ENCODE results near the gene ARMH1.
A peak's percentile ranks its signal among the peaks of the same experiment; 100 is the strongest.
"Not testable (repeated sequence)": the region's sequence is repeated elsewhere in the genome, so short reads cannot be mapped to it uniquely, and the experiment has no call there.

Gene ARMH1

DNA sequence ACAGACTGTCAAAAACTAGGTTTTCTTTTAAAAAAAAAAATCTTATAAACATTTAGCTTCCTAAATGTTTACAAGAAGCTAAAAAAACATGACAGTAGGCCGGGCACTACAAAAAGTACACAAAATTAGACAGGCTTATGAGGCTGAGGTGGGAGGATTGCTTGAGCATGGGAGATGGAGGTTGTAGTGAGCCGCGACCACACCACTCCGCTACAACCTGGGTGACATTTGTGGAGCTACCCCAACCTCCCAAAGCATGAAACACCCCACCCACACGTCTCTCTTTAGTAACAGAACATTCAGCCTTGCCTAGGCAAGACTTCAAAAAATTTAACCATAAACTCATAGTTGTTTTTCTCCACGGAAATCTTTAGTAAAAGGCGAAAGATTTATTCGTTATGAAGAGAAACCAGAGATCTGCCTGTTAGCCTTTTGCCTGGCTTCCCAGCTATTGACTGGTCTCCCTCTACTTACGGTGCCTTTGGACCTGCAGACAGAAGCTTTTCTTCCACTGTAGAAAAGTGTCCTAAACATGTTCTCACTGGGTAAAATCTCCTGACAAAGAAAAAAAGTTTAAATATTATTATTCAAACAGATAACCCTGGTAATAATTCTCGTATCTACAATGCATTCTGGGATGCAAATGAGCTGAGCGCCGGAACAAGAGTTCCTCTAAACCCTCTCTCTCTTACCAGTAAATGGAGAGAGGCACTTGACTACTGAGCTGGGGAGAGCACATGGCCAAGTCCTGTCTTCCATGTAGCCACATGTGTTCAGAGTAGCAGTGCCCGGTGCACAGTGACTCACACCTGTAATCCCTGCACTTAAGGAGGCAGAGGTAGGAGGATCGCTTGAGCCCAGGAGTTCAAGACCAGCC lies 47.2 kb downstream of the ARMH1 start:
- DNase-seq (ENCODE audit: low read depth, low spot score): peak; percentile 79

- DNase-seq (ENCODE audit: low read depth, low spot score): no peak
Observed at GRCh38 chr1:44723064-44723463, 48.5 kb downstream of the ARMH1 start.

GRCh38 chr1:44723496-44724295 lies 49.2 kb downstream of the ARMH1 start:
- DNase-seq (ENCODE audit: low read depth, low spot score): no peak

GRCh38 chr1:44724296-44724954 lies 49.9 kb downstream of the ARMH1 start:
- DNase-seq (ENCODE audit: low read depth, low spot score): no peak

GRCh38 chr1:44724955-44725698 lies 50.6 kb downstream of the ARMH1 start:
- no peak for DNase-seq (ENCODE audit: low read depth, low spot score)

DNA sequence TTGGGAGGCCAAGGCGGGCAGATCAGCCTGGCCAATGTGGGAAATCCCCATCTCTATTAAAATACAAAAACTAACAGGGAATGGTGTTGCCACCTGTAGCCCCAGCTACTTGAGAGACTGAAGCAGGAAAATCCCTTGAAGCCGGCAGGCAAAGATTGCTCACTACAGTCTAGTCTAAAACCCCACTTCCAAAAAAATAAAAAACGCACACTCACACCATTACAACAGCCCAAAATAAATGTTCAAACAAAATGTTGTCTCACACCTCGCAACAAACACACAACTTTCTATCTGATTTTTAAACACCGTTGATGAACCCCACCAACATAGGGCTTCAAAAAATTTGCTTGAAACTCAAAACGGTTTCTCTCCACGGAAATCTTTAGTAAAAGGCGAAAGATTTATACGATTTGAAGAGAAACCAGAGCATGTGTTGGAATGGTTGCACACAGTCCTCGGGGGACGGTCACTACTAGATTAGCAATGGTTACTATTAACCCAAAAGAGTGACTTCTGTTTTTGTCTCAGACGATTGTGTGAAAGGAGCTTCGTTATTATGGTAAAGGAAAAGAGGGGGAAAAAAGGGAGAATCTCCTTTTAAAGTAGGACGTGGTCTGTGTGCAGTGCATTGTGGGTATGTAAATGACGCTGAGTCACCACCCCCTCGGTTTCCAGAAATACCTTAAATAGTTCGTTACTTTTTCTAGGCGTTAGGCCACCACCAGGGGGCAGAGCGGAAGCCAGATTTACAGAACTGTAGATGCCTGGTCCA lies 56.4 kb downstream of the ARMH1 start, which contains the start of gene RNU5D-1:
RNU5D-1 (minus strand) TSS at position 430 of the 772 bp plus-strand sequence.
- DNase-seq (ENCODE audit: low read depth, low spot score): peak; percentile 97

DNA sequence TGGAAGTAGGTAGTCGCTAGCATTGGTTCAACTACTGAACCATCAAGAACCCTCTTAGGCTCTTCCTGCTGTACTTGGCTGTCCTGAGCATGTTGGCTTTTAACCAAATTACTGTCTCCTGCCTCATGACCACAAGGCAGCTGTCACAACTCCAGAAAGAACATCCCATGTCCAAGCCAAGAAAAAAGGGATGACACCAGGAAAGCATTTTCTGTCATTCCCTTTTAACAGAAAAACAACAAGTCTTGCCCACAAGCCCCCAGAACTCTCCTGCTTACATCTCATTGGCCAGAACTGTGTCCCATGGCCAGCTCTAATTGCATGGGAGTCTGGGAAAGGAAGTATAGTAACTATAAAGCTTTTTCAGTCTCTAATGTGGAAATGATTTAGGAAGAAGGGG lies 58.9 kb downstream of the ARMH1 start:
- DNase-seq (ENCODE audit: low read depth, low spot score): peak; percentile 28

DNA sequence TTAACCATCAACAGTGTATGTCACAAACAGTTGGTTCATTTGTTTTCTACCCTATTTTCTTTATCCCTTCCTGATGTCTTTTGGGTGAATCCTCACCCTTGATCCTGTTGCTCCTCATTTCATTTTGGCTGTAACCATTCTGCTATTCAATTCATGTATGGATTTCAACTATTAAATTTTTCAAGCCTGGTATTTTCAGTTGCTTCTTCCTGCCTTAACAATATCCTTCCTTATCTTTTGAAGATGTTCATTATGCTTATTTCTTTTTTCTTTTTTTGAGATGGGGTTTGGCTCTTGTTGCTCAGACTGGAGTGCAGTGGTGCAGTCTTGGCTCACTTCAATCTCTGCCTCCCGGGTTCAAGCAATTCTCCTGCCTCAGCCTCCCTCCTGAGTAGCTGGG lies 59.3 kb downstream of the ARMH1 start:
- DNase-seq (ENCODE audit: low read depth, low spot score): no peak

- no peak for DNase-seq (ENCODE audit: low read depth, low spot score)
Observed at GRCh38 chr1:44735992-44736391, 61.5 kb downstream of the ARMH1 start.

- not testable (repeated sequence) for DNase-seq (ENCODE audit: low read depth, low spot score)
Observed at GRCh38 chr1:44738953-44739306, 64.4 kb downstream of the ARMH1 start.

GRCh38 chr1:44739307-44740178 lies 65.0 kb downstream of the ARMH1 start, which contains the start of gene KIF2C:
TSS of gene KIF2C (plus strand) at chr1:44739837. CDS start at chr1:44739933, 96 bp downstream.
- peak; percentile 99 for DNase-seq (ENCODE audit: low read depth, low spot score)

DNA sequence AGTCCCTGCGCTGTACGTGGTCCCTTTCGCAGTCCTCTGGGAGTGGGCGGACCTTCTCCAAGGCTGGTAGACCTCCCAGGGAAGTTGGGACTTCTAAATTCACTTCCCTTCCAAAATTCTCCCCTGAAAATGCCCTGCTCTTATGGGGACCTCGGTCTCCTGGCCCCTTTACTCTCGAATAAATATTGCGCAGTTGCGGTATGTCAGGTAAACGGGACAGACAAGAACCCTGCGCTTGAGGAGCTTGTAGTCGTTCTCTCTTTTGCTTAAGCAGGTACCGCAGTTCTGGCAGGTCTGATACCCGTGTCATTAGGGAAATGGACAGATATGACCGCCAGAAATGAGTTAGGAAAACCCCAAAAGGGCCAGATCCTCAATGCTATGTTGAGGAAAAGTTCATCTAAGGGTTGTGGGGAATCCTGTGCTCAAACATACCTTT lies 65.7 kb downstream of the ARMH1 start:
- DNase-seq (ENCODE audit: low read depth, low spot score): no peak

- DNase-seq (ENCODE audit: low read depth, low spot score): no peak
Observed at GRCh38 chr1:44743211-44743610, 68.7 kb downstream of the ARMH1 start.

DNA sequence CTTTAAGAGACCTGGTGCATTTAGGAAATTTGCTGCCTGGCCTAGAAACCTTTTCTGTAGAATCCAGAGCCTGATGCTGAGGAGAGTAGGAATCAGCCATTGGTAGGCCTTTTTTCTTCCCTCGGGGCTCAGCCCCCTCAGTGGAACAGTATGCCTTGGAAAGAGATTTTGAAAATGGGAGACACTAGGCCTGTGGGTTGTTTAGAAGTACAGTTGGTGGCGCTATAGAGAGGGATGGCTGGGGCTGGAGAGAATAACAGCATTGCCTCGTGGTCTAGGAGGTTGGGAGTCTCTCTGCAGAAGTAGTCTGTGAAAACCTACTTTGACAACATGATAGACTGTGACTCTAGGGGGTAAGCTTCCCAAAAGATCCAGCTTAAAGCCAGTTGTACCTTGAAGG lies 73.4 kb downstream of the ARMH1 start:
- DNase-seq (ENCODE audit: low read depth, low spot score): no peak

- DNase-seq (ENCODE audit: low read depth, low spot score): no peak
Observed at GRCh38 chr1:44757420-44757819, 82.9 kb downstream of the ARMH1 start.

GRCh38 chr1:44759077-44759476 lies 84.6 kb downstream of the ARMH1 start:
- DNase-seq (ENCODE audit: low read depth, low spot score): no peak

DNA sequence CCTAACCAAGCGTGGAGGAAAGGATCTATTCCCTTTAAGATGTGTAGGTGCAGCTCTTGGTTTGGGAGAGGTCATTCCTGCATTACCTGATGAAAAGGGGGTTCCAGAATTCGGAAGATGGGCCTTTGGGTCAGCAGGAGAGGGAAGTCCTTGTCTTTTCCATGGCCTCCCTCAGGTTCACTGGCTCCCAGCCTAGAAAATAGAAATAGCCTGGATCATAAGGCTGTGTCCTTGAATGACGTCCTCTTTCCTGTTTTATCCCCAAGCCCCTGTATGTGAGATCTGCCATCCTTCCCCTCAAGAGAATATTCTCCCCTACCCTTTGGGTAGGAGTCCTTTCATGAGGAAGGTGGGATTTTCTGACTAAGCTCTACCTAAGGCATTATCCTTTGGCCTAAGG lies 86.4 kb downstream of the ARMH1 start:
- no peak for DNase-seq (ENCODE audit: low read depth, low spot score)

DNA sequence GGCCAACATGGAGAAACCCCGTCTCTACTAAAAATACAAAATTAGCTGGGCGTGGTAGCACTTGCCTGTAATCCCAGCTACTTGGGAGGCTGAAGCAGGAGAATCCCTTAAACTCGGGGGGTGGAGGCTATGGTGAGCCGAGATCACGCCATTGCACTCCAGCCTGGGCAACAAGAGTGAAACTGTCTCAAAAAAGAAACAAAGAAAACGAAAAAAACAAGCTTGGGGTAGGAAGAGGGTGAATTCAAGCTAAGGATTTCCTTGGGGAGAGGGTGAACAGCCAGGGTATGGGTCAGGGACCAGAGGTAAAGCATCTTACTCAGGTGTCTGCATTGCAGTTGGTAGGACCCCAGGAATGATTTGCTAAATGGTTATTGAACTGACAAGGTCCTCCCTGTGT lies 91.9 kb downstream of the ARMH1 start:
- not testable (repeated sequence) for DNase-seq (ENCODE audit: low read depth, low spot score)
